NCI-H1092 treated with DMSO at 0.1 percent for 48 hours (cell line): ENCODE results near the gene CEP57.
"Not testable (repeated sequence)": the region's sequence is repeated elsewhere in the genome, so short reads cannot be mapped to it uniquely, and the experiment has no call there.

Source experiments
- DNase-seq: peaks from one replicate; lab custom pipeline; 2025; lab: John Stamatoyannopoulos, UW

CEP57 gene

GRCh38 chr11:95863486-95864140 is 73.3 kb downstream of the CEP57 start:
- DNase-seq = no peak

- DNase-seq = no peak
Observed at GRCh38 chr11:95867105-95867504, 76.8 kb downstream of the CEP57 start.

- DNase-seq = not testable (repeated sequence)
Observed at GRCh38 chr11:95870877-95871276, 80.6 kb downstream of the CEP57 start.

- DNase-seq = no peak
Observed at GRCh38 chr11:95877291-95877690, 87.0 kb downstream of the CEP57 start.
